Pancreas (tissue), 10 donors: Measurements from ENCODE around the gene HTR2C. TPM values are rescaled to one million over a fixed set of nuclear protein-coding genes. Genes with fewer than 3 reads are reported as not detected.

ENCODE experiments used
- ATAC-seq, 4 donors: fragments of 200-7000 bp; cut with Tn5 transposase; one replicate each; pipeline versions ENCODE4 v1.8.0 to v1.9.1; 2020; ENCODE audit warnings: mild to moderate bottlenecking in 4 of 4, moderate library complexity in 4 of 4
- DNase-seq, 6 donors: peaks; one replicate each; pipeline ENCODE4 v3.0.0-alpha.2; 2020
- FAIRE-seq: peaks from 2 replicates; lab custom pipeline; 2012; peaks lifted over from hg19 to GRCh38; lab: Jason Lieb, UNC
- H3K27ac ChIP-seq, 4 donors: fragments of 200-600 bp; sonication (generic); 1 replicate in 3 of 4; 2 replicates in 1 of 4; pipeline versions ENCODE4 v1.5.0 to v1.8.0; 2020
- H3K27me3 ChIP-seq, 4 donors: fragments of 200-600 bp; one replicate each; pipeline ENCODE4 v1.8.0; 2021
- H3K36me3 ChIP-seq, 3 donors: fragments of 200-600 bp; sonication (generic) in 1 of 3; one replicate each; pipeline versions ENCODE4 v1.5.0 to v1.8.0; 2020 to 2021
- H3K4me1 ChIP-seq, 3 donors: fragments of 200-600 bp; one replicate each; pipeline ENCODE4 v1.8.0; 2021
- H3K4me3 ChIP-seq, 4 donors: fragments of 200-600 bp; sonication (generic) in 2 of 4; one replicate each; pipeline versions ENCODE4 v1.5.0 to v1.8.0; 2020 to 2021
- H3K9me3 ChIP-seq, 4 donors: fragments of 200-600 bp; one replicate each; pipeline ENCODE4 v1.8.0; 2021
- WGBS, 2 donors: extraction: QIAGEN DNeasy Blood & Tissue Kit; methylation state at CpG; one replicate each; pipeline ENCODE4 v1.1.7; 2013; 5-methylcytosine and 5-hydroxymethylcytosine counted together
- intact Hi-C, 3 donors: fragments of 100-400 bp; cut with DNase I; formaldehyde crosslinking; loops; one replicate each; pipeline versions ENCODE4 v1.11.1 to v1.14.2; 2022
- polyA plus RNA-seq, 2 donors: library from polyadenylated mRNA; stranded (reverse); fragments of 200-250 nt; gene quantifications; one replicate each; pipeline ENCODE4 v1.2.3, GENCODE V29; 2013
- total RNA-seq, 6 donors: library from RNA; stranded (reverse); fragmentation: NEBNext Ultra II Directional in 4 of 6; extraction: Animal tissue kit (Norgen Biotek cat#: 25700) in 4 of 6; gene quantifications; one replicate each; pipeline versions ENCODE4 v1.2.1 to v1.2.4, GENCODE V29; 2021 to 2023
- TF ChIP-seq, protein P1 (sequence below), 4 donors: fragments of 200-600 bp; sonication (generic) in 3 of 4; IDR thresholded peaks; one replicate each; pipeline versions ENCODE4 v1.5.0 to v1.8.0; 2021; ENCODE audit warnings: antibody characterized with exemption in 4 of 4
- donor health status: healthy with polysubstance abuse.
- donor health status: DM: no; HTN: no; CAD: no; lungs with moderate emphysema.
- donor health status: DM: no; HTN: no; CAD: no.
- donor health status: control.
- donor health status: control.
- donor health status: Bipolar disorder and iron deficiency.
- donor health status: DM: yes; HTN: yes; CAD: no.
- donor health status: DM: no; HTN: no; CAD: no.
- donor health status: DM: no; HTN: no; CAD: no.
- donor health status: DM: yes; HTN: yes; CAD: no.

Gene HTR2C
- total and polyA plus RNA-seq, 8 donors: not detected

DNA sequence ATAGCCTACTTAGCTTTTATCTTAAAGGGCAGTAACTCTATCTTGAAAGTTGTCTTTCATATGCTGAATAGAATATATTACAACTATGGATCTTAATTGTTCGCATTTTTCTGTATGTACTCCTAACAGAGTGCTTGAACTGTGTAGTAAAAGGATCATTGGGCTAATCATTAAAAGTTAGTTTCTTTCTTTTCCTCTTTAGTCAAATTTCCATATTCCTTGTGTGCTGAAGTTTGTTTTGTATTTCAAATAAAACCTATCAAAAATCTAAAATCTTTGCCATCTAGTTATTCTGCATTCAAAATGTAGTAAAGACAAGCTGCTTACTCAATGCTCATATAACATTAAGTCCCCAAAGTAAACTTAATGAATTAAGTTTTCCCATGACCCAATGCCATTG, 182.7 kb downstream of the HTR2C start:
- H3K4me3 ChIP-seq: no peak overlapping the region
- H3K4me1 ChIP-seq: no peaks in the 10 kb centered on the region
- H3K9me3 ChIP-seq: no peaks in the 10 kb centered on the region
- peaks cover 0 to 18% (median 2%) of the 10 kb centered on the region in 4 donors for H3K27me3 ChIP-seq
- intact Hi-C loops: no loop called here
- FAIRE-seq (no peak), DNase-seq (no peak), ATAC-seq (no peak)
- H3K27ac ChIP-seq: no peak overlapping the region
- TF ChIP-seq, protein P1, sequence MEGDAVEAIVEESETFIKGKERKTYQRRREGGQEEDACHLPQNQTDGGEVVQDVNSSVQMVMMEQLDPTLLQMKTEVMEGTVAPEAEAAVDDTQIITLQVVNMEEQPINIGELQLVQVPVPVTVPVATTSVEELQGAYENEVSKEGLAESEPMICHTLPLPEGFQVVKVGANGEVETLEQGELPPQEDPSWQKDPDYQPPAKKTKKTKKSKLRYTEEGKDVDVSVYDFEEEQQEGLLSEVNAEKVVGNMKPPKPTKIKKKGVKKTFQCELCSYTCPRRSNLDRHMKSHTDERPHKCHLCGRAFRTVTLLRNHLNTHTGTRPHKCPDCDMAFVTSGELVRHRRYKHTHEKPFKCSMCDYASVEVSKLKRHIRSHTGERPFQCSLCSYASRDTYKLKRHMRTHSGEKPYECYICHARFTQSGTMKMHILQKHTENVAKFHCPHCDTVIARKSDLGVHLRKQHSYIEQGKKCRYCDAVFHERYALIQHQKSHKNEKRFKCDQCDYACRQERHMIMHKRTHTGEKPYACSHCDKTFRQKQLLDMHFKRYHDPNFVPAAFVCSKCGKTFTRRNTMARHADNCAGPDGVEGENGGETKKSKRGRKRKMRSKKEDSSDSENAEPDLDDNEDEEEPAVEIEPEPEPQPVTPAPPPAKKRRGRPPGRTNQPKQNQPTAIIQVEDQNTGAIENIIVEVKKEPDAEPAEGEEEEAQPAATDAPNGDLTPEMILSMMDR (IDR thresholded peaks at IDR 0.05): no peak
- no peaks in the 10 kb centered on the region for H3K36me3 ChIP-seq
- 42 to 45% methylated on average over 1 of the region's 1 CpG for WGBS, 2 donors

DNA sequence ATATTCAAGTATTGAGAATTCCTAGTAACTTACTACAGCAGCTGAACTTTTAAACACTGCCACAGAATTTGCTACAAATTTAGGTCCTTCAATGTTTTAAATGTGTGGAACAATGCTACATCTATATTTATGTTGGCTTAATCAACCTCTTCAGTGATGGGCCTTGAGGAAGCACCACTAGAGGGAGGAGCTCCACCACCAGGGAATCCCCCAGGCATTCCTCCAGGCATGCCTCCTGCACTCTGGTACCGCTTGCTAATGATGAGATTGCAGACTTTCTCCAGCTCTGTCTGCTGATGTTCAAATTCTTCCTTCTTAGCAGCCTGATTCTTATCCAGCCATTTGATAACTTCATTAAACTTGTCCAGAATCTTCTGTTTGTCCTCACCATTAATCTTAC, 190.8 kb downstream of the HTR2C start:
- H3K4me1 ChIP-seq: no peaks in the 10 kb centered on the region
- 38 to 43% methylated on average over 1 of the region's 1 CpG for WGBS, 2 donors
- H3K9me3 ChIP-seq: no peaks in the 10 kb centered on the region
- H3K27me3 ChIP-seq: peaks cover 0 to under 1% (median 0%) of the 10 kb centered on the region in 4 donors
- no peak overlapping the region for H3K4me3 ChIP-seq
- no peak overlapping the region for H3K27ac ChIP-seq
- no peaks in the 10 kb centered on the region for H3K36me3 ChIP-seq
- TF ChIP-seq, protein P1 (IDR thresholded peaks at IDR 0.05): no peak
- intact Hi-C loops: no loop called here
- no peak for ATAC-seq
- no peak for DNase-seq
- FAIRE-seq: no peak

DNA sequence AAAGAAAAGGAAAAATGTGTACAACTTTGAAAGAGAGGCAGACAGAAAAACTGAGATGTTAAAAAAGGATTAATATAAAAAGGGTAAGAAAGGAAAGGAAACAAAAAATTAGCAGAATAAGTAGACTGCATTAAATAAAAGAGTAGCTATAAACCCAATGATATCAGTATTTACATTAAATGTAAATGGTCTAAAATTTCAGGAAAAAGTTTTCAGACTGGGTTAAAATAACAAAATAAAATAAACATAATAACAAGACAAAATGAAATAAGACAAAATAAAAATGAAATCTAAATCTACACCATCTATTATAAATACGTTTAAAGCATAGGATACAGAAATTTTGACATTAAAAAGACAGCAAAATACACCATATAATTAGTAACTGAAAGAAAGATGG, 199.0 kb downstream of the HTR2C start:
- WGBS, 2 donors: 10 to 18% methylated on average over 1 of the region's 1 CpG
- Histone ChIP-seq H3K4me3 (no peak overlapping the region), H3K9me3 (no peaks in the 10 kb centered on the region), H3K27me3 (peaks cover 0 to 2% (median 0%) of the 10 kb centered on the region in 4 donors), H3K27ac (no peak overlapping the region), H3K36me3 (no peaks in the 10 kb centered on the region), H3K4me1 (no peaks in the 10 kb centered on the region)
- TF ChIP-seq, protein P1 (IDR thresholded peaks at IDR 0.05): no peak
- no peak for DNase-seq
- FAIRE-seq: no peak
- ATAC-seq: no peak
- intact Hi-C loops: no loop called here

DNA sequence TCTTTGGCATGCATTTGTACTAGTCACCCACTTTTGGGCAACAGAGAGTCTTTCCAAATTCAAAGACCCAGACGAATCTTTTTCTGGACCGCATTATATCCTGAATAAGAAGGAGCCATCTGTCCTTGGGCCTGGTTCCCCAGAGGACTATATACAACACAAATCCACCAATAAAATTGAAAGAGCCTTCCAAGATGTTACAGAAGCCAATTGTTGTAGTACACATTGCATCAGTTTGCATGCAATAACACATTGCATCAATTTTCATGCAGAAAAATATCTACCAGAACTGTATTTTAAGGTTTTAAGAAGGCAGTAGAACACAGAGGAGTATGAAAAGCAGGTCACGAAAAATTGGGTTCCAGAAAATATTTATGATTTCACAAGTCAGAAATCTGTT, 203.2 kb downstream of the HTR2C start:
- Histone ChIP-seq H3K4me1 (no peaks in the 10 kb centered on the region), H3K9me3 (no peaks in the 10 kb centered on the region), H3K36me3 (no peaks in the 10 kb centered on the region), H3K27me3 (peaks cover 0 to 2% (median 0%) of the 10 kb centered on the region in 4 donors), H3K27ac (no peak overlapping the region), H3K4me3 (no peak overlapping the region)
- ATAC-seq (no peak), FAIRE-seq (no peak), DNase-seq (no peak)
- 57 to 64% methylated on average over 3 of the region's 3 CpGs for WGBS, 2 donors
- TF ChIP-seq, protein P1 (IDR thresholded peaks at IDR 0.05): no peak
- intact Hi-C loops: no loop called here

DNA sequence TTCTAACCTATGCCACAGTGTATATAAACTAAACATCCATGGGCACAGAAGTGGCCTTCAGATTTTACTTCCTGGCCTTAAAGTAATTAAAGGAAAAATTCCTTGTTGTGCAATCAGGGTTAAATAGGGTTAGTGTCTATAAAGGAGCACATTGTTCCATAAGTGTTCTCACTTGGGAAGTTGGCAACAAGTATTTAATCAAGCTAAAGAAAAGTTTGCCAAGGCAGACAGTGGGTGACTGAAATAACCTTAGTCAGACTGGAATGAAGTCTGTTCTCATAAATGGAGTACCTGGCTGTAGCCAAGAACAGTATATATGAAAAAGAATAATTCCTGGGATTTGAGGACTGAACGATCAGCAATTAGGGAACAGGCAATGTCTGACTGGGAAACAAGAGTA, 213.6 kb downstream of the HTR2C start:
- no peak for FAIRE-seq
- Histone ChIP-seq H3K36me3 (no peaks in the 10 kb centered on the region), H3K9me3 (no peaks in the 10 kb centered on the region), H3K27me3 (peaks cover 0 to 5% (median 0%) of the 10 kb centered on the region in 4 donors), H3K27ac (no peak overlapping the region), H3K4me3 (no peak overlapping the region), H3K4me1 (no peaks in the 10 kb centered on the region)
- no peak for ATAC-seq
- TF ChIP-seq, protein P1 (IDR thresholded peaks at IDR 0.05): no peak
- 25 to 40% methylated on average over 1 of the region's 1 CpG for WGBS, 2 donors
- intact Hi-C loops: no loop called here
- no peak for DNase-seq
